Glutamatergic neuron (in vitro differentiated cells): ENCODE measurements around the gene CD83. TPM values are rescaled to one million over a fixed set of nuclear protein-coding genes. Genes with fewer than 3 reads are reported as not detected.
A peak's percentile ranks its signal among the peaks of the same experiment; 100 is the strongest.

Experiments
- DNase-seq: peaks from one replicate; pipeline ENCODE4 v3.0.0; 2022
- H3K27ac Mint-ChIP-seq: one replicate; pipeline ENCODE4 v1.8.0; 2020; ENCODE audit warnings: mild to moderate bottlenecking, mixed read lengths, inconsistent platforms; ENCODE audit not compliant: unreplicated experiment
- H3K27me3 Mint-ChIP-seq: one replicate; pipeline ENCODE4 v1.8.0; 2020; ENCODE audit warnings: mild to moderate bottlenecking, moderate library complexity, mixed read lengths, inconsistent platforms; ENCODE audit not compliant: unreplicated experiment
- H3K36me3 Mint-ChIP-seq: one replicate; pipeline ENCODE4 v1.8.0; 2020; ENCODE audit warnings: mild to moderate bottlenecking, mixed read lengths, inconsistent platforms; ENCODE audit not compliant: unreplicated experiment
- H3K4me1 Mint-ChIP-seq: one replicate; pipeline ENCODE4 v1.8.0; 2020; ENCODE audit warnings: mild to moderate bottlenecking, low read depth, mixed read lengths, inconsistent platforms; ENCODE audit not compliant: unreplicated experiment
- H3K4me3 Mint-ChIP-seq: one replicate; pipeline ENCODE4 v1.8.0; 2020; ENCODE audit warnings: mild to moderate bottlenecking, mixed read lengths, inconsistent platforms; ENCODE audit not compliant: unreplicated experiment
- H3K9me3 Mint-ChIP-seq: one replicate; pipeline ENCODE4 v1.8.0; 2020; ENCODE audit warnings: mild to moderate bottlenecking, moderate library complexity, mixed read lengths, inconsistent platforms; ENCODE audit not compliant: unreplicated experiment
- total RNA-seq: library from RNA; stranded (reverse); fragmentation: NEBNext Ultra II Directional; extraction: Animal tissue kit (Norgen Biotek cat#: 25700); gene quantifications from one replicate; pipeline ENCODE4 v1.2.1, GENCODE V29; 2021; ENCODE audit not compliant: unreplicated experiment
- TF ChIP-seq, protein P1 (sequence below): fragments of 200-600 bp; sonication (generic); IDR thresholded peaks from one replicate; pipeline ENCODE4 v1.5.0; 2021; ENCODE audit not compliant: partially characterized antibody, unreplicated experiment

CD83 gene
- total RNA-seq, 1 donor from 2014 or later, result 0.34 TPM

GRCh38 chr6:14129575-14129974 is 12.0 kb downstream of the CD83 start:
- Mint-ChIP-seq H3K27ac (no peak overlapping the region), H3K36me3 (no peaks in the 10 kb centered on the region), H3K4me1 (peaks cover 14% of the 10 kb centered on the region), H3K4me3 (no peak overlapping the region), H3K9me3 (no peaks in the 10 kb centered on the region), H3K27me3 (peaks cover 3% of the 10 kb centered on the region)
- TF ChIP-seq, protein P1, sequence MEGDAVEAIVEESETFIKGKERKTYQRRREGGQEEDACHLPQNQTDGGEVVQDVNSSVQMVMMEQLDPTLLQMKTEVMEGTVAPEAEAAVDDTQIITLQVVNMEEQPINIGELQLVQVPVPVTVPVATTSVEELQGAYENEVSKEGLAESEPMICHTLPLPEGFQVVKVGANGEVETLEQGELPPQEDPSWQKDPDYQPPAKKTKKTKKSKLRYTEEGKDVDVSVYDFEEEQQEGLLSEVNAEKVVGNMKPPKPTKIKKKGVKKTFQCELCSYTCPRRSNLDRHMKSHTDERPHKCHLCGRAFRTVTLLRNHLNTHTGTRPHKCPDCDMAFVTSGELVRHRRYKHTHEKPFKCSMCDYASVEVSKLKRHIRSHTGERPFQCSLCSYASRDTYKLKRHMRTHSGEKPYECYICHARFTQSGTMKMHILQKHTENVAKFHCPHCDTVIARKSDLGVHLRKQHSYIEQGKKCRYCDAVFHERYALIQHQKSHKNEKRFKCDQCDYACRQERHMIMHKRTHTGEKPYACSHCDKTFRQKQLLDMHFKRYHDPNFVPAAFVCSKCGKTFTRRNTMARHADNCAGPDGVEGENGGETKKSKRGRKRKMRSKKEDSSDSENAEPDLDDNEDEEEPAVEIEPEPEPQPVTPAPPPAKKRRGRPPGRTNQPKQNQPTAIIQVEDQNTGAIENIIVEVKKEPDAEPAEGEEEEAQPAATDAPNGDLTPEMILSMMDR, result no peak
- DNase-seq, result peak; percentile 48

- H3K9me3 Mint-ChIP-seq, result no peaks in the 10 kb centered on the region
- no peak overlapping the region for H3K27ac Mint-ChIP-seq
- peaks cover 14% of the 10 kb centered on the region for H3K4me1 Mint-ChIP-seq
- DNase-seq, result no peak
- TF ChIP-seq, protein P1, result no peak
- no peaks in the 10 kb centered on the region for H3K36me3 Mint-ChIP-seq
- H3K4me3 Mint-ChIP-seq, result no peak overlapping the region
- H3K27me3 Mint-ChIP-seq, result peaks cover 3% of the 10 kb centered on the region
Measured at GRCh38 chr6:14130435-14131075, 13.0 kb downstream of the CD83 start.

GRCh38 chr6:14131579-14131978 is 14.0 kb downstream of the CD83 start:
- Mint-ChIP-seq H3K27me3 (peaks cover 3% of the 10 kb centered on the region), H3K4me1 (peaks cover 14% of the 10 kb centered on the region), H3K27ac (no peak overlapping the region), H3K4me3 (no peak overlapping the region), H3K36me3 (no peaks in the 10 kb centered on the region), H3K9me3 (no peaks in the 10 kb centered on the region)
- TF ChIP-seq, protein P1, result no peak
- no peak for DNase-seq

- Mint-ChIP-seq H3K27ac (no peak overlapping the region), H3K4me1 (peaks cover 14% of the 10 kb centered on the region), H3K27me3 (peaks cover 3% of the 10 kb centered on the region), H3K4me3 (no peak overlapping the region), H3K36me3 (no peaks in the 10 kb centered on the region), H3K9me3 (no peaks in the 10 kb centered on the region)
- TF ChIP-seq, protein P1, result no peak
- no peak for DNase-seq
Measured at GRCh38 chr6:14132244-14132920, 14.8 kb downstream of the CD83 start.

GRCh38 chr6:14132921-14133275 is 15.3 kb downstream of the CD83 start:
- Mint-ChIP-seq H3K36me3 (no peaks in the 10 kb centered on the region), H3K27me3 (peaks cover 3% of the 10 kb centered on the region), H3K27ac (no peak overlapping the region), H3K4me1 (peaks cover 14% of the 10 kb centered on the region), H3K9me3 (no peaks in the 10 kb centered on the region), H3K4me3 (no peak overlapping the region)
- DNase-seq, result no peak
- TF ChIP-seq, protein P1, result no peak
